Suprapubic skin (tissue), 4 donors: ENCODE data around the gene SCN2A. TPM values are rescaled to one million over a fixed set of nuclear protein-coding genes. Genes with fewer than 3 reads are reported as not detected.

ENCODE experiments used
- DNase-seq, 2 donors: peaks; one replicate each; pipeline ENCODE4 v3.0.0-alpha.2; 2019; ENCODE audit warnings: low spot score in 2 of 2
- H3K27ac ChIP-seq: fragments of 200-600 bp; sonication (generic); one replicate; pipeline ENCODE4 v1.5.1; 2019
- H3K27me3 ChIP-seq: fragments of 200-600 bp; sonication (generic); one replicate; pipeline ENCODE4 v1.5.1; 2019
- H3K36me3 ChIP-seq: fragments of 200-600 bp; sonication (generic); one replicate; pipeline ENCODE4 v1.5.1; 2019
- H3K4me1 ChIP-seq: fragments of 200-600 bp; sonication (generic); one replicate; pipeline ENCODE4 v1.5.1; 2019
- H3K4me3 ChIP-seq: fragments of 200-600 bp; sonication (generic); one replicate; pipeline ENCODE4 v1.5.1; 2019; ENCODE audit warnings: mild to moderate bottlenecking
- H3K9me3 ChIP-seq: fragments of 200-600 bp; sonication (generic); one replicate; pipeline ENCODE4 v1.5.1; 2019
- CTCF ChIP-seq, 2 donors: fragments of 200-600 bp in 1 of 2; fragments of 450-650 bp in 1 of 2; sonication (generic) in 1 of 2; IDR thresholded peaks; one replicate each; pipeline ENCODE4 v1.5.1; 2016 to 2019; ENCODE audit warnings: antibody characterized with exemption in 2 of 2, mild to moderate bottlenecking in 1 of 2, moderate library complexity in 1 of 2
- EP300 ChIP-seq: sonication (generic); formaldehyde crosslinking; IDR thresholded peaks from one replicate; pipeline ENCODE4 v1.6.1; 2017; ENCODE audit warnings: antibody characterized with exemption
- POLR2A ChIP-seq, 2 donors: fragments of 450-650 bp; IDR thresholded peaks; one replicate each; pipeline ENCODE4 v1.6.1; 2017; ENCODE audit warnings: antibody characterized with exemption in 2 of 2, mild to moderate bottlenecking in 2 of 2, moderate library complexity in 2 of 2
- POLR2AphosphoS5 ChIP-seq, 3 donors: sonication (generic); formaldehyde crosslinking; IDR thresholded peaks; one replicate each; pipeline ENCODE4 v1.6.1; 2017; ENCODE audit warnings: antibody characterized with exemption in 3 of 3
- WGBS: methylation state at CpG from one replicate; pipeline ENCODE4 v1.1.5; 2018; 5-methylcytosine and 5-hydroxymethylcytosine counted together
- total RNA-seq, 4 donors: library from RNA; depleted of rRNA; stranded (reverse); fragments of >200 nt; gene quantifications; one replicate each; pipeline ENCODE4 v1.1.0, GENCODE V29; 2016

SCN2A gene
- total RNA-seq, 4 donors from 2014 or later: 0.08 to 1.1 (median 0.20) TPM

GRCh38 chr2:165208094-165208493, 31.1 kb upstream of the SCN2A start:
- Histone ChIP-seq H3K27me3 (no peaks in the 10 kb centered on the region), H3K4me3 (no peak overlapping the region), H3K36me3 (no peaks in the 10 kb centered on the region), H3K9me3 (no peaks in the 10 kb centered on the region), H3K4me1 (no peaks in the 10 kb centered on the region), H3K27ac (no peak overlapping the region)
- TF ChIP-seq POLR2AphosphoS5 (IDR thresholded peaks at IDR 0.05) (no peak), CTCF (IDR thresholded peaks at IDR 0.05) (no peak), POLR2A (IDR thresholded peaks at IDR 0.05) (no peak), EP300 (no peak)
- DNase-seq: no peak
- 59% methylated on average over 1 of the region's 1 CpG for WGBS

- DNase-seq: no peak
- Histone ChIP-seq H3K27ac (no peak overlapping the region), H3K27me3 (no peaks in the 10 kb centered on the region), H3K9me3 (no peaks in the 10 kb centered on the region), H3K4me3 (no peak overlapping the region), H3K36me3 (no peaks in the 10 kb centered on the region), H3K4me1 (no peaks in the 10 kb centered on the region)
- TF ChIP-seq EP300: no peak
- no peak for TF ChIP-seq POLR2A (IDR thresholded peaks at IDR 0.05)
- TF ChIP-seq CTCF (IDR thresholded peaks at IDR 0.05): no peak
- no peak for TF ChIP-seq POLR2AphosphoS5 (IDR thresholded peaks at IDR 0.05)
- WGBS: 38% methylated on average over 1 of the region's 1 CpG
Measured at GRCh38 chr2:165214093-165214492, 25.1 kb upstream of the SCN2A start.

- Histone ChIP-seq H3K4me1 (no peaks in the 10 kb centered on the region), H3K9me3 (no peaks in the 10 kb centered on the region), H3K27me3 (no peaks in the 10 kb centered on the region), H3K27ac (no peak overlapping the region), H3K36me3 (no peaks in the 10 kb centered on the region), H3K4me3 (no peak overlapping the region)
- 66% methylated on average over 3 of the region's 3 CpGs for WGBS
- no peak for DNase-seq
- no peak for TF ChIP-seq EP300
- TF ChIP-seq POLR2A (IDR thresholded peaks at IDR 0.05): no peak
- no peak for TF ChIP-seq POLR2AphosphoS5 (IDR thresholded peaks at IDR 0.05)
- no peak for TF ChIP-seq CTCF (IDR thresholded peaks at IDR 0.05)
Measured at GRCh38 chr2:165219481-165219880, 19.7 kb upstream of the SCN2A start.

- WGBS: 42% methylated on average over 1 of the region's 1 CpG
- H3K4me3 ChIP-seq: no peak overlapping the region
- no peak for TF ChIP-seq CTCF (IDR thresholded peaks at IDR 0.05)
- no peak for TF ChIP-seq POLR2A (IDR thresholded peaks at IDR 0.05)
- TF ChIP-seq POLR2AphosphoS5 (IDR thresholded peaks at IDR 0.05): no peak
- TF ChIP-seq EP300: no peak
Measured at GRCh38 chr2:165224941-165225340, 14.3 kb upstream of the SCN2A start.

GRCh38 chr2:165227571-165227970, 11.6 kb upstream of the SCN2A start:
- WGBS: 89% methylated on average over 1 of the region's 1 CpG
- Histone ChIP-seq H3K36me3 (no peaks in the 10 kb centered on the region), H3K4me1 (no peaks in the 10 kb centered on the region), H3K27me3 (no peaks in the 10 kb centered on the region), H3K9me3 (no peaks in the 10 kb centered on the region), H3K27ac (no peak overlapping the region), H3K4me3 (no peak overlapping the region)
- no peak for DNase-seq
- TF ChIP-seq CTCF (IDR thresholded peaks at IDR 0.05) (no peak), POLR2A (IDR thresholded peaks at IDR 0.05) (no peak), POLR2AphosphoS5 (IDR thresholded peaks at IDR 0.05) (no peak), EP300 (no peak)

More at GRCh38 chr2:165224941-165225340, 14.3 kb upstream of the SCN2A start:
- Histone ChIP-seq H3K4me1 (no peaks in the 10 kb centered on the region), H3K27ac (no peak overlapping the region), H3K36me3 (no peaks in the 10 kb centered on the region), H3K27me3 (no peaks in the 10 kb centered on the region), H3K9me3 (no peaks in the 10 kb centered on the region)
- DNase-seq: no peak
